IMR-90 (cell line): ENCODE results near the gene RGL1.

ENCODE experiments used
- CTCF ChIP-seq: conservative IDR thresholded peaks from 2 replicates; pipeline ENCODE4 v1.5.1; 2012; ENCODE audit warnings: mild to moderate bottlenecking, low read depth, low read length, improper control_type of control experiment
- ELK1 ChIP-seq: fragments of 150-350 bp; IDR thresholded peaks from 2 replicates; pipeline ENCODE4 v1.6.1; 2016; ENCODE audit warnings: low read depth, mild to moderate bottlenecking, low read length, moderate library complexity, borderline replicate concordance
- FOS ChIP-seq: fragments of 150-350 bp; IDR thresholded peaks from 2 replicates; pipeline ENCODE4 v1.6.1; 2016; ENCODE audit warnings: low read depth, low read length
- RCOR1 ChIP-seq: IDR thresholded peaks from 2 replicates; pipeline ENCODE4 v1.6.1; 2012; ENCODE audit warnings: mild to moderate bottlenecking, low read length, improper control_type of control experiment; ENCODE audit not compliant: insufficient replicate concordance
- RFX5 ChIP-seq: IDR thresholded peaks from 2 replicates; pipeline ENCODE4 v1.8.0; 2012; ENCODE audit warnings: low read depth, mild to moderate bottlenecking, low read length, moderate library complexity

- TF ChIP-seq CTCF (no peak), RCOR1 (no peak), RFX5 (no peak), FOS (no peak), ELK1 (no peak)
These were observed 149.6 kb downstream of the RGL1 start for GRCh38 chr1:183954496-183954895.
